GM12875 (cell line): ENCODE results near the gene MEDAG.
A peak's percentile ranks its signal among the peaks of the same experiment; 100 is the strongest.

Source experiments
- H3K4me3 ChIP-seq: one replicate; pipeline ENCODE4 v1.5.1; 2011; ENCODE audit warnings: low read depth, low read length, control low read depth
- TF ChIP-seq, protein P1 (sequence below): IDR thresholded peaks from 2 replicates; pipeline ENCODE4 v1.5.1; 2011; ENCODE audit warnings: low read depth, mild to moderate bottlenecking, control low read depth, inconsistent platforms, low read length, moderate library complexity, borderline replicate concordance; ENCODE audit not compliant: insufficient read depth

MEDAG gene

GRCh38 chr13:30927595-30927994 lies 21.5 kb downstream of the MEDAG start:
- no peak overlapping the region for H3K4me3 ChIP-seq
- TF ChIP-seq, protein P1, sequence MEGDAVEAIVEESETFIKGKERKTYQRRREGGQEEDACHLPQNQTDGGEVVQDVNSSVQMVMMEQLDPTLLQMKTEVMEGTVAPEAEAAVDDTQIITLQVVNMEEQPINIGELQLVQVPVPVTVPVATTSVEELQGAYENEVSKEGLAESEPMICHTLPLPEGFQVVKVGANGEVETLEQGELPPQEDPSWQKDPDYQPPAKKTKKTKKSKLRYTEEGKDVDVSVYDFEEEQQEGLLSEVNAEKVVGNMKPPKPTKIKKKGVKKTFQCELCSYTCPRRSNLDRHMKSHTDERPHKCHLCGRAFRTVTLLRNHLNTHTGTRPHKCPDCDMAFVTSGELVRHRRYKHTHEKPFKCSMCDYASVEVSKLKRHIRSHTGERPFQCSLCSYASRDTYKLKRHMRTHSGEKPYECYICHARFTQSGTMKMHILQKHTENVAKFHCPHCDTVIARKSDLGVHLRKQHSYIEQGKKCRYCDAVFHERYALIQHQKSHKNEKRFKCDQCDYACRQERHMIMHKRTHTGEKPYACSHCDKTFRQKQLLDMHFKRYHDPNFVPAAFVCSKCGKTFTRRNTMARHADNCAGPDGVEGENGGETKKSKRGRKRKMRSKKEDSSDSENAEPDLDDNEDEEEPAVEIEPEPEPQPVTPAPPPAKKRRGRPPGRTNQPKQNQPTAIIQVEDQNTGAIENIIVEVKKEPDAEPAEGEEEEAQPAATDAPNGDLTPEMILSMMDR: no peak

DNA sequence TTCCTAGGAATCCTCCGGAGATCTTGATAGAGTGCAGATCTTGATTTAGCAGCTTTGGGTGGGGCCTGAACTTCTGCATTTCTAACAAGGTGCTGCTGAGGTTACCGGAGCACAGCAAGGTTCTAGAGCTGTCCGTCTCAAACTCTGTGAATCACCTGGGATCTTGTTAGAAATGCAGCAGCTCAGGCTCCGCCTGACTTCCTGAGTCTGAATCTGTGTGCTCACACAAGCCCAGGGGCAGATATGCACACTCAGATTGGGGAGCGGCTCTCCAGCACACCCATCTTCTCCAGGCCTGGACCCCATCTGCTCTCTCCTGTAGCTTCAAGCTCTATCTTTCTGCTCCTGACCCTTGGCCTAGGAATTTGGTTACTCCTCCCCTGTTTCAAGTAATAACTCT lies 22.9 kb downstream of the MEDAG start:
- TF ChIP-seq, protein P1: no peak

GRCh38 chr13:30932481-30933353 lies 26.6 kb downstream of the MEDAG start, which contains the start of gene TEX26:
Gene TEX26, plus strand, starts transcription at chr13:30932656. Its CDS starts 60 bp downstream, at chr13:30932716.
- TF ChIP-seq, protein P1: no peak
- H3K4me3 ChIP-seq: no peak within 1 kb of the TSS

More for the DNA sequence above, 22.9 kb downstream of the MEDAG start:
- H3K4me3 ChIP-seq: no peak overlapping the region

DNA sequence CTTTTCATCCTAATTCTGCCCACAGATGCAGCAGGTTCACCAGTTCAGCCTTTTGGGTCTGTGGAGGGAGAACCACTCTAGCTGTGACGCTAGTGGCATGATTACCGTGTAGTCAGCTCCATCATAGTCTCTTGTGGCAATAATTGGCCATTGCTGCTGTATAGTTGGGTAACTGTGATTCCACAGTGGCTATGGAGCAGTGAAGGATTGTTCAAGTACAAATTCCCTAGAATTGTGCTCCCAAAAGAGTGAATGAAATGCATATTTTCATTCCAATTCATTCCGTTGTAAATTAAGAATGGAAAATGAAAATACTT lies 27.2 kb downstream of the MEDAG start:
- H3K4me3 ChIP-seq: no peak overlapping the region
- TF ChIP-seq, protein P1: no peak

DNA sequence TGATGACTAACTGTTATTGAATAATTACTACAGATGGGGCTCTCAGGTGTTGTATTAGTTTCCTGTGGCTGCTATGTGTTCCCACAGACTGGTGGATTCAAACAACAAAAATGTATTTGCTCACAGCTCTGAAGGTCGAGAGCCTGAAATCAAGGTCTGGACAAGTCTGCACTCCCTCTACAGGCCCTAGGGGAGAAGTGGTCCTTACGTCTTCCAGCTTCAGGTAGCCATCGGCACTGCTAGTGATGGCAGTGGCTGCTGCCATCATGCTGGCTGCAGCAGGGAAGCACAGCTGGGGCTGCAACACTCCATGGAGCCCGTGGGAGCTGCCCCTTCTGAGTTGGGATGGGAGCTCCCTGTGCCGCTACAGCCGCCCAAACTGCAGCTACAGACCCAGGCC lies 28.3 kb downstream of the MEDAG start:
- TF ChIP-seq, protein P1: 0 out of 2 replicates have a peak, but pooled peaks have one; percentile 5
- H3K4me3 ChIP-seq: no peak overlapping the region

DNA sequence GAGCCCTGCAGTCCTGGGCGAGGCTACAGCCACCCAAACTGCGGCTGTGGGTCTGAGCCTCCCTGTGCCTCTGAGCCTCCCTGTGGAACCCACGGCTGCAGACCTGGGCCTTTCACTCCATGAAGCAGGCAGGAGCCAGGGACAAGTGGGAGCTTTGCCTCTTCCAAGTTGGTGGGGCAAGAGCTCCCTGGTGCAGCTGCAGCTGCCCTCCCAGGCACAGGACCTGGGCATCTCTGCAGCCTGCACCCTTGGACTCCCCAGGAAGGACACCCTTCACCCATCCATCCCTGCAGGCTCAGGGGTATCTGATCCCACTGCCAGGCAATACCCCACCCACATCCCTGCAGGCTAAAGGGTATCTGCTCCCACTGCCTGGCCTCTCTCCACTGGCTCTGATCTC lies 28.7 kb downstream of the MEDAG start:
- TF ChIP-seq, protein P1: no peak
- H3K4me3 ChIP-seq: no peak overlapping the region

DNA sequence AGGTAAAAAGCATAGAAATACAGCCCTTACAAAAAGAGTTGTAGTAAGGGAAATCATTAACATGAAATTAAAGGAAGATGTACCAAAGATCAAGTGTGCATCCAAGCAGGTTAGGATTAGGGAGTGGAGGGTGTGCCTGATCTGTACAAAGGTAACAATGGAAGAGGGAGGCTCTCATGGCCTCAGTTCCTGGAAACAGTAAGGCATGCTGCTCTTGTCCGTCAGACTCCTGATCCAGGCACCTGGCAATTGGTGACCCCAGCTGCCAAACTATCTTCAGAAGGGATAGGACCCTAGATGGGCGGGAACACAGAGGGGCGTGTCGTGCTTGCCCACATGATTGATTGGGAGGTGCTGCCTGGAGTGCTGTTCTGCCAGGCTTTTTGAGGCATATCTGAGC lies 30.9 kb downstream of the MEDAG start:
- no peak overlapping the region for H3K4me3 ChIP-seq
- TF ChIP-seq, protein P1: no peak
